Measurements from ENCODE around the gene CUBN. TPM values are rescaled to one million over a fixed set of nuclear protein-coding genes. Genes with fewer than 3 reads are reported as not detected.

Gene CUBN
- total RNA-seq, 1 donor from 2014 or later = 1.4 TPM

DNA sequence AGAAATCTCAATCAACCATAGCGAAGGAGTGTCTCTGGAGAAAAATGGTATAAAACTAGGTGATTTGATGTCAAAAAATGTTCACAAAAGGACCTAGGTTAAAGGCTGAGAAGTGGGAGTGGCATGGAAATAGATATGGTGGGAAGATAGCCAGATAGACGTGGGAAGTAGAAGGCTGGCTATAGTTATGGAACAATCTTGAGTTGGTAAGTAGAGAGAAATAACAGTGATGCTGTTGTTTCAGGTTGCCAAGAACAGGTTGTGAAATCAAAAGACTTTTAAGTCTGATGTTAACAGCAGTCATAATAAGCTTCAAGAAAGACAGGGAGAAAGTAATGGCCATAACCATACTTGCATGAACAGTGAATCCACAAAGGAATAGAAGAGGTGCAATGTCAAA is 206.3 kb downstream of the CUBN start:
- no peak for DNase-seq (ENCODE audit: low spot score)

DNA sequence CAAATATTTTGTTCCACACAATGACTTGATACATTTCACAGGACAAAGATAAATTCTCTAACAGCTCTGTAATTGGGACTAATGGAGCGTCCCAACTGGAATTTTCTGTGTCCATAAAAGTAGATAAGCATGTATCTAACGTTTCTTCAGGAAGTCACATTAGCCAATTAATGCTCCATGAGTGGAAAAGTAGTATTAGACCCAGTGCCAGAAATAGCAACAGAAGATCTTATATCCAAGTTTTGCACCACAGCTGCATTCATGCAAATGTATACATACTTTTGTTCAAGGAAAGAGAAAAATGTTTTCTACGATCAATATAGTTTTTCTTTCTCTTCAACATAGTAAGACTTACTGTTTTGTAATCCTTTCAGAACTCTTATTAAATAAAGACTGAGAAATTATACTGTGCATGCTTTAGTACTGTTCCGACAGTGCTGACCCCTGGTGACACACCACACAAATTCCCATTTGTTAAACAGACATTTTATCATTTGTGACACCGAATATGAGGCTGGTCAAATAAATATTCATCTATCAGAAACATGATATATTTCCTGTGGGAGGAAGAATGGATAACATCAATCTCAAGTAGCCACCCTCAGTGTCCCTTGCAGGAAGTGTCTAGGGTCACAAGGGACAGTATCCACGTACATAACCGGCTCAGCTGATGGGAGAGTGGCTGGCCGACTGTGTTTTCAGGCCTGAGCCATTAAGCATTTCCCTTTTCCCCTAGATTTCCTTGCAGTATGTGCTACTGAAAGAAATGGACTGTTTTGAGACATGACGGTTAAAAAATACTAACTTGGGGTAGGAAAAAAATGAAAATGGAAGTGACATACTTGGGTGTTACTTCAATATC is 210.3 kb downstream of the CUBN start:
- no peak for DNase-seq (ENCODE audit: low spot score)

DNA sequence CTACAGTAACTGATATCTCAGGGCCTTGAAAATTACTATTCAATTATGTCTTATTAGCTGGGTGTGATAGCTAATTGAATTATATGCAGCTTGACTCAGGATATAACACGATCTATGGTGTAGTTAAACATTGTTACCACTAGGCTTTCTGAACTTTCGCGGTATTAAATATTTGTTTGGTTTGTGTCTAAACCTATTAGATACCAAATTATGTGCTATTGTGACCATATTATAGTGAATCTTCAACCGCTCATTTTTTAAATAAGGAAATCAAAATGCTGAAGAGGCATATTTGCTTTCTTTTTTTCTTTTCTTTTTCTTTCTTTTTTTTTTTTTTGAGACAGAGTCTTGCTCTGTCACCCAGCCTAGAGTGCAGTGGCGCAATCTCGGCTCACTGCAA is 213.1 kb downstream of the CUBN start:
- DNase-seq (ENCODE audit: low spot score) = no peak

DNA sequence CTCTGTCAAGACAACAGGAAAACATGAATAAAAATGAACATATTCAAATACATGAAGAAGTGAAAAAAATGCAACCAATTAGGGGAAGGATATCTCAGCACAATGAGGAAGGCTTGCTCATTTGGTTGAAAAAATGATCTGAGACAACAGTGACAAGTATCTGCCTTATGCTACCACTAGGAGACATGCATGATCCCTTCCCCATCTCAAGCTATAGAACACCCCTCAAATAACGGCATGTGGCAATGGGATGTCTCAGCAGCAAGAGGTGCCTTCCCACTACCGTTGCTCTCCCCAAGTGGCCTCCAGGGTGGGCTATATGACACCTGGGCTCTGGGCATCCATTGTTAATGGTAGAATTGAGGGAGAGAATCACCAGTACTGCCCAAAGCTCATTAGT is 214.3 kb downstream of the CUBN start:
- DNase-seq (ENCODE audit: low spot score) = no peak

DNA sequence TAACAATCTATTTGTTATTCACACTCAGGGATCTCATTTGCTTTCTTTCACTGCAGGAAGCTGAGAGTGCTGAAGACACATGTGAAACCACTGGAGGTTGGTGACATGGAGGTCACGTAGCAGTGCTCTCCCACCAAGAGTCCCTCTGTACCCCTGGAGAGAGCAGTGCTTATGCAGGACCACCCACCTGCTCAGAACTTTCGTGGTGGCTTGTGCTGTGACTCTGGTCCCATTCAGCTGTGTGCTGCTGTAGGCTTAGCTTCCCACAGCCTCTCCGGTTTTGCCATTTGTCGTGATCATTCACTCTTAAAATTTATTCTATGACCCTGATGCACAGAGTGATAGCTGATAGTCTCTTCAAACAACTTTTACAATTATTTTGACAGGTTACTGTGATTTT is 216.3 kb downstream of the CUBN start:
- DNase-seq (ENCODE audit: low spot score) = no peak

DNA sequence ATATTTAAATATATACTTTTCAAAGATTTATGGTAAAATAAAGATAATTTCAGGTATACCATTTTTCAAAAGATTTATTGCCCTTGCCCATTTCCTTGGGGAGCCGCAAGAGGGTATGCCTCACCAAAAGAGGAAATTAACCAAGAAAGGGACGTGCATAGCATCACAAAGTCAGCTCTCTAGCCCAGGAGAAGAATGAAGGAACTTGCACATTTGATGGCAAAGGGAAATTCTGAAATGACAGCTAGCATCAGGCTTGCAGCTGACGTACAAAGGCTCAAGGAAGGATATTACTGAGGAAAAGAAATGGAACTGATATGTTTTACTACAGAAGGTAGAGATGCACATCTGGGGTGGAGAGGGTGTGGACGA is 218.8 kb downstream of the CUBN start:
- no peak for DNase-seq (ENCODE audit: low spot score)

DNA sequence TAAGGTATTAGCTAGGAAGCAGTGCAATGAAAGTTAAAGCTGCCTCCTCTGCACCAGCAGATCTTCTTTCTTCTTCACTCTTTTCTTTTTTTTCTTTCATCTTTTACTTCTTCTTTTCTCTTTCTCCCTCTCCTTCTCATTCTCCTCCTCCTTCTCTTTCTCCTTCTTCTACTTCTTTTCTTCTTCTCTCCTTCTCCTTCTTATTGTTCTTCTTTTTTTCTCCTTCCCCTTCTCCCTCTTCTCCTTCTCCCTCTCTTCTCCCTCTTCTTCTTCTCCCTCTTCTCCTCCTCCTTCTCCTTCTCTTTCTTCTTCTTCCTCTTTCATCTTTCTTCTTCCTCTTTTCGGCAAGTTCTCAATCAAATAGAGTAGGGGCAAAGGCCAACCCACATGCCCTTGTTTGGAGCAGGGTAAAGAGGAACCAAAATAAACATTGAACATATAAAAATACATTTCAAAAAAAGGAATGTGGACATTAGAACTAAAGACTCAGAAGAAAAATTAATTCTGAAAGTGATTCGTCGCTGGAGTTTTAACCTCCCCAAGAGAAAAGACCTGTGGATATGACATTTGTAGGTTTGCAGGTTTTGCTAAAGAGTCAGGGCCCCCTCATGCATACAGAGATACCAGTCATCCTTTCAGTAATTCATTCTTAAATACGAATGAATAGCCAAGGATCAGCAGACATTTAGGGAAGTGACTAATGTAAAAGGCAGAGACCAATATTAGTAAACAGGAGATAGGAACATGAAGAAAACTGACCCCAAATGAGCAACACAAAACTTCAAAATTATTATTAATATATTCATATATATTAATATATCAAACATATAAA is 219.4 kb downstream of the CUBN start:
- DNase-seq (ENCODE audit: low spot score) = no peak

DNA sequence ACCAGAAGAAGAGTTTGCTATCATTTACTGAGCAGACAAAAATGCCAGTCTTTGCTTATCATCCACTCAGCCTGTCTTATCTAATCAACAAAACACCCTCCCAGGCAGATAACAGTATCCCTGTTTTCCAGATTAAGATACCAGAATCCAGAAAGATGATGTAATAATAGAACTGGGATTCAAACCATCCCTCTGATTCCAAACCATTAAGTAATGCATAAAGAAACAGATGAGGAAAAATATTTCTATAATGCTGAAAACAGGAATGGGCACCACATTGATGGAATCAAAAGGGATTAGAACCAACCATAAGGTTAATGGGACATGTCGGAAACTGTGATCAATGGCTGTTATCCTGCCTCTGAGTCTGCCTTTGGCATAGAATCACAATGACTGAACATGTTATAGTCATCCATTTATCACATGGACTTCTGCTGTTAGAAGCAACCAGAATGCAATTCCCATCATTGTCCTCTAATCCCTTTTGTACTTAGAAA is 220.3 kb downstream of the CUBN start:
- peak; percentile 76 for DNase-seq (ENCODE audit: low spot score)

DNA sequence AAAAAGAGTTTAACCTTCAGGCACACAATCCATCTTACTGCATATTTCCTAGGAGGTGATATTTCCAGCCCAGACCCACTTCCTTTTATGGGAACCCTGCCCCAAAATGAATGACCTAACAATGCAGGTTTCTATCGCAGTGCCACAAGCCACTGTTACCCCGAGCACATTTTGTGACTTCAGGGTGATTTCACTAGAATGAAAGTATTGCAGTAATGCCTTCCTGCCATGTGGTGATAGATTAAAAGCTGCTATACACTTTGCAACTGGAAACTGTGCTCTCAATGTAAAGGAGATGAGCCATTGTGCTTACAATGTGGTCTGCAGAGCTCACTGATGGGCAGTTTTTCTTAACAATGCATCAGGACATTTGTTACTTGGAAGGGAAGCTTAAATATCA is 221.9 kb downstream of the CUBN start:
- DNase-seq (ENCODE audit: low spot score) = no peak

DNA sequence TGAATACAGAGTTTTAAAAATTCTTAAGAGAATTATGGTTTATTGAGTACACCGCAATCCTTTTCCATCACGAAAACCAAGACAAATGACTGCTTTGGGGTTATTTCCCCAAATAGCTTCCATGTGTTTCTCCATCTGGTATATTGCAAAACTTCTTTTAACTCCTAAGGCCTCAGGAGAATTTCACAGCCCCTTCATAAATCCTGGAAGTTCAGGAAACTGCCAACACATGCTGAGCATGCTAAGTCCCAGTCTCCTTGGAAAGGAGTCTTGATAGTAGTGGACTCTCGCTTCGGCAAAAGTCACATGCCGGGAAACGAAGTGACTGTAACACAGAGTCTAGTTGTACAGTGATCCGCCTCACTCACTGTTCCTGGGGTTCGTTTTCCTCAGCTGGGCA is 224.3 kb downstream of the CUBN start:
- peak; percentile 38 for DNase-seq (ENCODE audit: low spot score)

DNA sequence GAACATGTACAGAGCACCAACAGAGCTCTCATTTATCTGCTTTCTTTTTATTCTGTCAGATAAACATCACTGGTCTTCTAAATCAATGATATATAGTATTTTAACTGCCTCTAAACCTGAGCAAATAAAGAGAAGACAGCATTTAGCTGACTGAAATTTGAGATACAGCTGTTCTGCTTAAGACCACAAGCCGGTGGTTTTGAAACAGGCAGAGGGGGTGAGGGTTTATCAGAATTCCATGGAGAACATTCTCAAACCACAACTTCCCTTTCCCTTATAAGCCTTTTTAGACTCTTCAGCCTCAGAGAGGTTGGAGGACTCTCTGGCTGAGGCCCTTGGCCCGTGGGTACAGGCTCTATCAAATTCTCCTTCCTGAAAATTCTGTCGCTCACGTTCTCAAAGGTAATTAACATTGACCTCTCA is 225.0 kb downstream of the CUBN start:
- DNase-seq (ENCODE audit: low spot score) = no peak

DNA sequence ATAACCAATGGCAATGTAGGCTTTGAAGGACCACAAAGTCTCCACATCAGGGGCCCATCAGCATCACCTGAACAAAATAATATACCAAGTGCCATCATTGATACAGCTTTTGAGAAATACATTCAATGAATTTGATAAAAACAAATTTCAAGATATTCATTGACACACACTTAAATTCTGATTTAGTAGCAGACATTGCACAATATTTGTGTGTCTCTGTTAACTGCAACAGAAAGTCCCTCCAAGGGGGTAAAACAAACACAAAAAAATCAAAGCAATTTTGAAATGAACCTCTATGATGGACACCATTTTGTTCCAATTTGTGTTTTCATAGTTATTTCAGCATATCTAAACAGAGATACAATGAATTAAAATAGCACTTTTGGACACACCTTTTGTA is 225.6 kb downstream of the CUBN start:
- no peak for DNase-seq (ENCODE audit: low spot score)

DNA sequence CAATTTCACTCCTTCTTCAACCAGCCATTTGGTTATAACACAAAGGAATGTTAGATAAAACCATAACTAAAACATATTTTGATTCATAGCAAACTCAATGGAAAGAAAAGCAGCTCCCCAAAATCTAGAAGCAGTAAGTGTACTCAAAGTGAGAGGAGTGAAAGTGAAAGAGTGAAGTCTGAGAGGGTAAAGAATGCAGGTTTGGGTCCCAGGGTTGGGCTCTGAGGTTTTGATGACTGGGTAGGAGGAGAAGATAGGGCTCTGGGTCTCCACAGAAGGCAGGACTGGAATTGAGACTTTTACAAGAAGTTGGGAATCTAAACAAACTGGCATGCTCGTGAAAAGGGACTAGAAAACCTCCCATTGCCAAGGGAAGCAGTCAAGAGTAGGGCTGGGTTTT is 227.0 kb downstream of the CUBN start:
- DNase-seq (ENCODE audit: low spot score) = no peak

DNA sequence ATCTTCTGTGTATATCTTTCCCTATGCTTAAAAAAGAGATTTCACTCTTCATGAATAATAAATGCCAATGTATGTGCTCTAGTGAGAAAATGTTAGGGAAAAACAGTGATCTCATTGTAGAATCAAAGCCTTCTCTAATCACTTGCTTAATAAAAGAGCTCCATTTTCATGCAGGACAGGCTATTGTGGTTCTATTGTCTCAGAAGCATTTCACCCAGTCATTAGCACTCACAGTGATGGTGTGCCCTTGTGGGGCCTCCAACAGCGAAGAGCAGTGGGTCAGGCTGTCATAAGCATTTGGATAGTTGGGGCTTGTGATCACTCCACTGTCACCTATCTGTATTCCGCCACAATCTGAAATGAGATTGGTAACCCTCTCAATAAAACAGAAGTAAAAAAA is 228.5 kb downstream of the CUBN start:
- DNase-seq (ENCODE audit: low spot score) = no peak

DNA sequence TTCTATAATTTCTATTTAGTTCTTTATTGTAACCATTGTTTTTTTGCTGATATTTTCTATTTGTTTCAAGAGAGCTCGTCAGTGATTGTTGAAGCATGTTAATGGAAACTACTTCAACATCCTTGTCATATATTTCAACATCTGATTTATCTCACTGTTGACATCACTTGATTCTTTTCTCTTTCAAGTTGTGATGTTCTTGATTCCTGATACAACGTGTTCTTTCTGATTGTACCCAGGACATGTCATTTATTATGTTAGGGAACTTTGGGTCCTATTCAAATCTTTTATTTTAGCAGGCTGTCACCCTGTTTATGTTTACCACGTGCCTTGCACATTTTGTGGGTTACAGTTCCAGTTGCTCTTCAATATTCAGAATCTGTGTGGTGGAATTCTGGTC is 232.6 kb downstream of the CUBN start:
- DNase-seq (ENCODE audit: low spot score) = no peak

DNA sequence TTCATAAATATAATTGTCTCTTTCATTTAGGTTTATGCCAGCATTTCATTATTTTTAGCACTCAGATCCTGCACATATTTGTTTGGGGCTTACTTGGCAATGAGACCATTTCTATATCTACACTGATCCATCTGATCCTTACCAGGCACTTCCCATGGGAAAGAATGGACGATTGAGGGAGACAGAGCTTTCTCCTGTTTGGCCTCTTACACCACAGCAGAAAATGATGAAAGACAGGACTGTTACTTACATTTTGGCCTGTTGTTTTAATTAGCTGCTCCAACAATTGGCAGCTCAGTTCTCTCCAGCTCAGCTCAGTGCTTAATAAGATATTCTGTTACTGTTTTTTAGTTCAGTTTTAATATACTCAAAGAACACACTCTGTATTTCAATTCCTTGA is 234.8 kb downstream of the CUBN start:
- peak; percentile 66 for DNase-seq (ENCODE audit: low spot score)

DNA sequence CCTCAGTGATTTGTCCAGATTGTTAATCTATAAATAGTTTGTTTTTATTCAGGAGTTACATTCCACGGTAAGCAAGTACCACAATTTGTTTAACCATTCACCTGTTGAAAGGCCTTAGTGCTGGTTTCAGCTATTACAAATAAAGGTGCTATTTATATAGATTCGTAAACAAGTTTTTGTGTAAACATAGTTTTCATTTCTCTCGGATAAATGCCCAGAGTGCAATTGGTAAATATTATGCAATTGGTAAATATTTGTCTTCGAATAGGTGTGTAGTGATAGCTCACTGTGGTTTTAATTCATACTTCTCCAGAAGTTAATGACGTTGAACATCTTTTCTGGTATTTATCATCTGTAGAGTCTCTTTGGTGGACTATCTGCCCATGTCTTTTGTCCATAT is 235.9 kb downstream of the CUBN start:
- no peak for DNase-seq (ENCODE audit: low spot score)

DNA sequence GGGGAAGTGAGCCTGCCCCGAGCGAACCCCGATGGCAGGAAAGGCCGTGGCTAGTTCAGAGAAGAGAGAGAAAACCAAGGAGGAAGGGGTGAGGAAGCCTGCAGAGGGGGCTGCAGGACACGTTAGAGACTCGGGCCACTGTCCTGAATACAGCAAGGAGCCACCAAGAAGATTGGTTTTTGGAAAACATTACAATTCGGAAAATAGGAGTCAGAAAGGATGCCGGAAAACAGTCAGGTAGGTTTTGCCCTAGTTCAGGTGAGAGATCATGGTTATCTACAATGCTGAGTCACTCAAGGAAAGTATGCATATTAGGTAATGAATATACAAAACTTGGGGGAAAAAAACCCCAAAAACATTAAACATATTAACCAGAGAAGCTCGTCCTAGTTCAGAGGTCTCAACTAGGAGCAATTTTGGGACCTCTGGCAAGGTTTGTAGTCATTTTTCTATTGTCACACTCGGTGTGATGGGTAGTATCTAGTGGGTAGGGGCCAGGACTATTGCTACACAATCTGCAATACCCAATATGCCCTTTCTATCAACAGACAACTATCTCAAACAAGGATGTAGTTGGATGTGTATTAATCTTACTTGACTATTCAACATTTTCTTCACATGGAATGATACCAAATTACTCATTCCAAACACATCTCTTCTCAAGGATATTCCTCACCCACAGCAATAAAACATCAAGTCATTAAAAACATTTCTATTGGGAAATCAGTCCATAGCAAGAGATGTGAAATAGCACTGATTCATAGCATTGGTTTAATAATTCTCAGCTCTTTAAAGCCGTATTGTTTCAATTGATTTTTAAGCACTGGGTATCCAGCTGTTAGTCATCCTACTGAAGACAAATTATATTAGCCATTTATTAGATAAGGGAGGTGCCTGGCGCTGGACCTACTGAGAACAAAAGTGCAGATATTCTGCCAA is 238.0 kb downstream of the CUBN start:
- peak; percentile 30 for DNase-seq (ENCODE audit: low spot score)

DNA sequence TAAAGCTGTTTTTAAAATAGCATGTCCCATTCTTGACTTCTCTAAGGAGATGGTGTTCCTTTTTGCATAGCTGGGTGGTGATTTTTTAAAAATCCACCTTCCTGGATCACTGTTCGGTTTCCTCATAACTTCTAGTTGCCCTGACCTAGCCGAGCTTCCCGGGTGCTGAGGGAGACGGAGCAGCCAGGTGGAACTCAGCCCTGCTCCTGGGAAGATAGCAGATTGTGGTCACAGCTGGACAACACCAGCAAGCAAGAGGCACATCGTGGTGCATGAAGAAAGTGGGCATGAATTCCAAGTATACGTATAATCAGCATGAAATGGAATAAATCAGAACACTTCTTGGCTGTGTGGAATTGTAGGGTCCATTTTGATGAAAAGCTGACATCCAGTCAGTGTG is 238.9 kb downstream of the CUBN start:
- DNase-seq (ENCODE audit: low spot score) = no peak

DNA sequence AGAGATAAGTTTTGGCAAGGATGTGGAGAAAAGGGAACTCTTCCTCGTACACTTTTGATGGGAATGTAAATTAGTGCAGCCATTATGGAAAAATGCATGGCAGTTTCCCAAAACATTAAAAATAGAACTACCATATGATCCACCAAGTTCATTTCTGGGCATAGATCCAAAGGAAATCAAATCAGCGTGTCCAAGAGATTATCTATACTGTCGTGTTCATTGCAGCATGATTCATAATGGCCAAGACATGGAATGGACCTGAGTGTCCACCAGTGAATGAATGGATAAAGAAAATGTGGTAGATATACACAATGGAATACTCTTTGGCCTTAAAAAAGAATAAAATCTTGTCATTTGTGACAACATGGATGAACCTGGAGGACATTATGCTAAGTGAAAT is 242.0 kb downstream of the CUBN start:
- DNase-seq (ENCODE audit: low spot score) = peak; percentile 51

DNA sequence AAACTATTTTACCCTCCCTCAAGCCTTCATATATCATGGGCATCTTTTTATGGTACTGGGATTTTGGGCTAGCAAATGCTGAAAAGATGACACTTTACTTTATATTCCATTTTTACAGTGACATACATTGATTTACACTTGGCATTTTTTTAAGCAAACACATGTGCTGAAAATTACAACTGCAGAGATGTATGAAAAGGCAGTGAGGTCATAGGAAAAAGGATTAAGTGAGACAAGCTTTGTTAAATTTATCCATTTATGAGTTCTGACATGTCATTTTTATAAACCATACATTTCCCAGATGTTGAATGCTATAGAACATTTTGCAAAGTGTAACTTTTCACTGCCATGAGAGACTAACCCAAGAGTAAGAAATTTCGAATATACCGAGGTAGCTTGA is 243.6 kb downstream of the CUBN start:
- DNase-seq (ENCODE audit: low spot score) = peak; percentile 59

DNA sequence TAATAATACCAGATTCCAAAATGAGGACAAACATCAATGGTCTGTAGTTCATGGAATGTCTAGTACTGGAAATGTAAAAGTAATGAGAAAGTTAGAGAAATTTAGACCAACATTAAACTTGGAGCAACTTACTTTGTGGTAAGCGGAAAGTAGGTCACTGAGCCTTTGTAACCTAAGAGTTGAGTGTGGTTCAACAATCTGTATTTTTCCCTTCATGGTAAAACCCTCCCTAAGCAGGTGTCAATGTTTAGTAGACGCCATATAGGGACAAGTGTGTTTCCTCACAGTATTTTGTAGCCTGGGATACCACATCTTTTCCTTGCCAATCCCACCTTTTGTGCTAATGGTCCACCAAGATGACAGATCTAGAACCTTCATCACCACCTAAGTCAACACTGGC is 245.1 kb downstream of the CUBN start:
- no peak for DNase-seq (ENCODE audit: low spot score)
